ENCODE data around the gene STX16. TPM values are rescaled to one million over a fixed set of nuclear protein-coding genes. Genes with fewer than 3 reads are reported as not detected.
A peak's percentile ranks its signal among the peaks of the same experiment; 100 is the strongest.

STX16 gene
- total and polyA plus RNA-seq, 5 donors from 2014 or later: 22.8 to 190 (median 27.0) TPM

- Mint-ChIP-seq H3K4me1 (peaks cover 0 to 16% (median 5%) of the 10 kb centered on the region in 4 donors), H3K4me3 (peak overlapping the region in 1 of 4 donors; percentile 82), H3K9me3 (no peaks in the 10 kb centered on the region), H3K27ac (peak overlapping the region in 1 of 3 donors; percentile 20), H3K36me3 (peaks cover 13% of the 10 kb centered on the region), H3K27me3 (no peaks in the 10 kb centered on the region)
- DNase-seq (no peak), ATAC-seq (ENCODE audit: low read depth in 2 of 2) (no peak)
- Histone ChIP-seq H3K9me3 (ENCODE audit: control insufficient read depth in 2 of 2, low read length in 2 of 2) (no peaks in the 10 kb centered on the region), H3K4me1 (ENCODE audit: control insufficient read depth, insufficient read depth, low read length, poor library complexity, severe bottlenecking) (peaks cover 8% of the 10 kb centered on the region), H3K27ac (ENCODE audit: insufficient read depth, low read length, poor library complexity, severe bottlenecking) (no peak overlapping the region), H3K27me3 (ENCODE audit: control insufficient read depth, insufficient read depth, low read length) (no peaks in the 10 kb centered on the region), H3K36me3 (ENCODE audit: control insufficient read depth, insufficient read depth, low read length) (peaks cover 14% of the 10 kb centered on the region), H3K4me3 (ENCODE audit: low read depth, low read length) (no peak overlapping the region)
Measured at GRCh38 chr20:58694241-58695083, 43.4 kb downstream of the STX16 start.

GRCh38 chr20:58695084-58695722 lies 44.1 kb downstream of the STX16 start:
- no peaks in the 10 kb centered on the region for H3K9me3 Mint-ChIP-seq

GRCh38 chr20:58695895-58696375 lies 44.9 kb downstream of the STX16 start:
- H3K9me3 Mint-ChIP-seq: no peaks in the 10 kb centered on the region
- ATAC-seq (ENCODE audit: low read depth in 2 of 2) (no peak), DNase-seq (no peak)
- Histone ChIP-seq H3K36me3 (ENCODE audit: control insufficient read depth, insufficient read depth, low read length) (peaks cover 18% of the 10 kb centered on the region), H3K4me3 (ENCODE audit: low read depth, low read length) (no peak overlapping the region), H3K27me3 (ENCODE audit: control insufficient read depth, insufficient read depth, low read length) (no peaks in the 10 kb centered on the region), H3K27ac (ENCODE audit: insufficient read depth, low read length, poor library complexity, severe bottlenecking) (no peak overlapping the region), H3K4me1 (ENCODE audit: control insufficient read depth, insufficient read depth, low read length, poor library complexity, severe bottlenecking) (peaks cover 8% of the 10 kb centered on the region), H3K9me3 (ENCODE audit: control insufficient read depth in 2 of 2, low read length in 2 of 2) (no peaks in the 10 kb centered on the region)
- no peaks in the 10 kb centered on the region for H3K27me3 Mint-ChIP-seq
- H3K36me3 Mint-ChIP-seq: peaks cover 16% of the 10 kb centered on the region
- H3K4me3 Mint-ChIP-seq: no peak overlapping the region
- H3K4me1 Mint-ChIP-seq: peaks cover under 1 to 12% (median 4%) of the 10 kb centered on the region in 4 donors
- no peak overlapping the region for H3K27ac Mint-ChIP-seq

More at GRCh38 chr20:58695084-58695722, 44.1 kb downstream of the STX16 start:
- H3K27me3 Mint-ChIP-seq: no peaks in the 10 kb centered on the region
- peaks cover 12% of the 10 kb centered on the region for H3K36me3 Mint-ChIP-seq
- Histone ChIP-seq H3K27me3 (ENCODE audit: control insufficient read depth, insufficient read depth, low read length) (no peaks in the 10 kb centered on the region), H3K36me3 (ENCODE audit: control insufficient read depth, insufficient read depth, low read length) (peaks cover 18% of the 10 kb centered on the region), H3K9me3 (ENCODE audit: control insufficient read depth in 2 of 2, low read length in 2 of 2) (no peaks in the 10 kb centered on the region), H3K4me1 (ENCODE audit: control insufficient read depth, insufficient read depth, low read length, poor library complexity, severe bottlenecking) (peaks cover 8% of the 10 kb centered on the region), H3K27ac (ENCODE audit: insufficient read depth, low read length, poor library complexity, severe bottlenecking) (no peak overlapping the region), H3K4me3 (ENCODE audit: low read depth, low read length) (no peak overlapping the region)
- no peak overlapping the region for H3K4me3 Mint-ChIP-seq
- H3K4me1 Mint-ChIP-seq: peaks cover 0 to 16% (median 5%) of the 10 kb centered on the region in 4 donors
- no peak for DNase-seq
- H3K27ac Mint-ChIP-seq: no peak overlapping the region
- ATAC-seq (ENCODE audit: low read depth in 2 of 2): no peak

GRCh38 chr20:58696411-58696961 lies 45.4 kb downstream of the STX16 start:
- Mint-ChIP-seq H3K36me3 (peaks cover 16% of the 10 kb centered on the region), H3K4me3 (no peak overlapping the region), H3K27ac (no peak overlapping the region), H3K27me3 (no peaks in the 10 kb centered on the region), H3K4me1 (peaks cover 0 to 11% (median 4%) of the 10 kb centered on the region in 4 donors), H3K9me3 (no peaks in the 10 kb centered on the region)
- peaks cover 19% of the 10 kb centered on the region for H3K36me3 ChIP-seq (ENCODE audit: control insufficient read depth, insufficient read depth, low read length)
- ATAC-seq (ENCODE audit: low read depth in 2 of 2) (no peak), DNase-seq (no peak)
- no peak overlapping the region for H3K4me3 ChIP-seq (ENCODE audit: low read depth, low read length)
- H3K27me3 ChIP-seq (ENCODE audit: control insufficient read depth, insufficient read depth, low read length): no peaks in the 10 kb centered on the region
- no peak overlapping the region for H3K27ac ChIP-seq (ENCODE audit: insufficient read depth, low read length, poor library complexity, severe bottlenecking)
- no peaks in the 10 kb centered on the region for H3K9me3 ChIP-seq (ENCODE audit: control insufficient read depth in 2 of 2, low read length in 2 of 2)
- peaks cover 8% of the 10 kb centered on the region for H3K4me1 ChIP-seq (ENCODE audit: control insufficient read depth, insufficient read depth, low read length, poor library complexity, severe bottlenecking)

- Histone ChIP-seq H3K9me3 (ENCODE audit: control insufficient read depth in 2 of 2, low read length in 2 of 2) (no peaks in the 10 kb centered on the region), H3K27me3 (ENCODE audit: control insufficient read depth, insufficient read depth, low read length) (no peaks in the 10 kb centered on the region), H3K36me3 (ENCODE audit: control insufficient read depth, insufficient read depth, low read length) (peaks cover 27% of the 10 kb centered on the region), H3K4me3 (ENCODE audit: low read depth, low read length) (no peak overlapping the region), H3K27ac (ENCODE audit: insufficient read depth, low read length, poor library complexity, severe bottlenecking) (no peak overlapping the region), H3K4me1 (ENCODE audit: control insufficient read depth, insufficient read depth, low read length, poor library complexity, severe bottlenecking) (peaks cover 8% of the 10 kb centered on the region)
- peaks cover 0 to 6% (median 4%) of the 10 kb centered on the region in 4 donors for H3K4me1 Mint-ChIP-seq
- H3K27ac Mint-ChIP-seq: peak overlapping the region in 1 of 3 donors; percentile 46
- H3K27me3 Mint-ChIP-seq: no peaks in the 10 kb centered on the region
- peak overlapping the region in 1 of 4 donors; percentile 80 for H3K4me3 Mint-ChIP-seq
- no peaks in the 10 kb centered on the region for H3K9me3 Mint-ChIP-seq
- peaks cover 17% of the 10 kb centered on the region for H3K36me3 Mint-ChIP-seq
- ATAC-seq (ENCODE audit: low read depth in 2 of 2) (no peak), DNase-seq (no peak)
Measured at GRCh38 chr20:58697201-58697866, 46.3 kb downstream of the STX16 start.

GRCh38 chr20:58697867-58698703 lies 47.0 kb downstream of the STX16 start:
- peaks cover 8% of the 10 kb centered on the region for H3K4me1 ChIP-seq (ENCODE audit: control insufficient read depth, insufficient read depth, low read length, poor library complexity, severe bottlenecking)
- Mint-ChIP-seq H3K4me1 (peaks cover 0 to 6% (median 5%) of the 10 kb centered on the region in 4 donors), H3K27ac (peak overlapping the region in 1 of 3 donors; percentile 56), H3K9me3 (no peaks in the 10 kb centered on the region), H3K4me3 (no peak overlapping the region), H3K36me3 (peaks cover 24% of the 10 kb centered on the region), H3K27me3 (no peaks in the 10 kb centered on the region)
- no peak for ATAC-seq (ENCODE audit: low read depth in 2 of 2)
- H3K36me3 ChIP-seq (ENCODE audit: control insufficient read depth, insufficient read depth, low read length): peaks cover 34% of the 10 kb centered on the region
- DNase-seq: no peak
- H3K27me3 ChIP-seq (ENCODE audit: control insufficient read depth, insufficient read depth, low read length): no peaks in the 10 kb centered on the region
- H3K9me3 ChIP-seq (ENCODE audit: control insufficient read depth in 2 of 2, low read length in 2 of 2): no peaks in the 10 kb centered on the region
- H3K4me3 ChIP-seq (ENCODE audit: low read depth, low read length): no peak overlapping the region
- H3K27ac ChIP-seq (ENCODE audit: insufficient read depth, low read length, poor library complexity, severe bottlenecking): no peak overlapping the region

Measured in CD4-positive, CD25-positive, alpha-beta regulatory T cell (primary cell).